ENCODE data around the gene ZFP36L1. TPM values are rescaled to one million over a fixed set of nuclear protein-coding genes. Genes with fewer than 3 reads are reported as not detected.

ZFP36L1 gene
- total RNA-seq, result 10 to 100 TPM; 84.4 to 86.2 TPM

GRCh38 chr14:68792979-68793733 lies at the start of gene ZFP36L1:
ZFP36L1 (minus strand) TSS chr14:68793067; CDS start chr14:68792938, 129 bp downstream.
- Mint-ChIP-seq H3K36me3 (peaks cover 56% of the 10 kb centered on the region), H3K4me1 (peaks cover 43% of the 10 kb centered on the region), H3K9me3 (no peaks in the 10 kb centered on the region), H3K27ac (peak within 1 kb of the TSS; percentile 100), H3K4me3 (peak within 1 kb of the TSS; percentile 96), H3K27me3 (peaks cover 3% of the 10 kb centered on the region)
- peak; percentile 89 for DNase-seq

- H3K9me3 Mint-ChIP-seq, result peaks cover 9% of the 10 kb centered on the region
- no peaks in the 10 kb centered on the region for H3K27me3 Mint-ChIP-seq
- H3K4me3 Mint-ChIP-seq, result no peak overlapping the region
- peak overlapping the region; percentile 2 for H3K27ac Mint-ChIP-seq
- DNase-seq, result no peak
- peaks cover 43% of the 10 kb centered on the region for H3K4me1 Mint-ChIP-seq
- peaks cover 16% of the 10 kb centered on the region for H3K36me3 Mint-ChIP-seq
Observed at GRCh38 chr14:68842298-68842697, 49.4 kb upstream of the ZFP36L1 start.

- Mint-ChIP-seq H3K4me3 (peak overlapping the region; percentile 49), H3K27me3 (no peaks in the 10 kb centered on the region), H3K4me1 (peaks cover 41% of the 10 kb centered on the region)
Observed at GRCh38 chr14:68841016-68841809, 48.3 kb upstream of the ZFP36L1 start.

GRCh38 chr14:68840454-68840853 lies 47.6 kb upstream of the ZFP36L1 start:
- Mint-ChIP-seq H3K4me3 (peak overlapping the region; percentile 63), H3K27me3 (no peaks in the 10 kb centered on the region), H3K9me3 (peaks cover 24% of the 10 kb centered on the region), H3K27ac (peak overlapping the region; percentile 86), H3K4me1 (peaks cover 41% of the 10 kb centered on the region), H3K36me3 (peaks cover 32% of the 10 kb centered on the region)
- no peak for DNase-seq

More at GRCh38 chr14:68841016-68841809, 48.3 kb upstream of the ZFP36L1 start:
- DNase-seq, result no peak
- Mint-ChIP-seq H3K9me3 (peaks cover 18% of the 10 kb centered on the region), H3K27ac (peak overlapping the region; percentile 86), H3K36me3 (peaks cover 24% of the 10 kb centered on the region)

- DNase-seq, result no peak
- peaks cover 15% of the 10 kb centered on the region for H3K4me1 Mint-ChIP-seq
- no peaks in the 10 kb centered on the region for H3K27me3 Mint-ChIP-seq
- peaks cover 38% of the 10 kb centered on the region for H3K9me3 Mint-ChIP-seq
- no peak overlapping the region for H3K27ac Mint-ChIP-seq
- no peak overlapping the region for H3K4me3 Mint-ChIP-seq
- H3K36me3 Mint-ChIP-seq, result peaks cover 34% of the 10 kb centered on the region
Observed at GRCh38 chr14:68836082-68836481, 43.2 kb upstream of the ZFP36L1 start.

- no peak overlapping the region for H3K4me3 Mint-ChIP-seq
- H3K36me3 Mint-ChIP-seq, result peaks cover 32% of the 10 kb centered on the region
- H3K9me3 Mint-ChIP-seq, result peaks cover 37% of the 10 kb centered on the region
- H3K4me1 Mint-ChIP-seq, result peaks cover 8% of the 10 kb centered on the region
- no peaks in the 10 kb centered on the region for H3K27me3 Mint-ChIP-seq
- DNase-seq, result no peak
- H3K27ac Mint-ChIP-seq, result no peak overlapping the region
Observed at GRCh38 chr14:68834816-68835215, 41.9 kb upstream of the ZFP36L1 start.

- DNase-seq, result no peak
- Mint-ChIP-seq H3K27ac (no peak overlapping the region), H3K4me1 (peaks cover 8% of the 10 kb centered on the region), H3K27me3 (no peaks in the 10 kb centered on the region), H3K4me3 (no peak overlapping the region), H3K9me3 (peaks cover 15% of the 10 kb centered on the region), H3K36me3 (peaks cover 8% of the 10 kb centered on the region)
Observed at GRCh38 chr14:68828698-68829097, 35.8 kb upstream of the ZFP36L1 start.

- Mint-ChIP-seq H3K27ac (no peak overlapping the region), H3K9me3 (no peaks in the 10 kb centered on the region), H3K4me1 (peaks cover 20% of the 10 kb centered on the region), H3K27me3 (no peaks in the 10 kb centered on the region), H3K36me3 (no peaks in the 10 kb centered on the region), H3K4me3 (no peak overlapping the region)
- no peak for DNase-seq
Observed at GRCh38 chr14:68825729-68826128, 32.9 kb upstream of the ZFP36L1 start.

GRCh38 chr14:68824517-68825347 lies 31.9 kb upstream of the ZFP36L1 start:
- H3K36me3 Mint-ChIP-seq, result no peaks in the 10 kb centered on the region
- no peak overlapping the region for H3K27ac Mint-ChIP-seq
- DNase-seq, result no peak
- no peak overlapping the region for H3K4me3 Mint-ChIP-seq
- H3K4me1 Mint-ChIP-seq, result peaks cover 30% of the 10 kb centered on the region
- H3K9me3 Mint-ChIP-seq, result no peaks in the 10 kb centered on the region
- no peaks in the 10 kb centered on the region for H3K27me3 Mint-ChIP-seq

GRCh38 chr14:68824207-68824516 lies 31.3 kb upstream of the ZFP36L1 start:
- Mint-ChIP-seq H3K27me3 (no peaks in the 10 kb centered on the region), H3K4me1 (peaks cover 36% of the 10 kb centered on the region), H3K27ac (no peak overlapping the region), H3K9me3 (no peaks in the 10 kb centered on the region), H3K4me3 (no peak overlapping the region), H3K36me3 (no peaks in the 10 kb centered on the region)
- DNase-seq, result no peak

- H3K4me3 Mint-ChIP-seq, result no peak overlapping the region
- H3K36me3 Mint-ChIP-seq, result no peaks in the 10 kb centered on the region
- no peaks in the 10 kb centered on the region for H3K27me3 Mint-ChIP-seq
- no peaks in the 10 kb centered on the region for H3K9me3 Mint-ChIP-seq
- DNase-seq, result no peak
- H3K27ac Mint-ChIP-seq, result no peak overlapping the region
- H3K4me1 Mint-ChIP-seq, result peaks cover 39% of the 10 kb centered on the region
Observed at GRCh38 chr14:68823434-68824206, 30.8 kb upstream of the ZFP36L1 start.

GRCh38 chr14:68822926-68823325 lies 30.1 kb upstream of the ZFP36L1 start:
- no peaks in the 10 kb centered on the region for H3K9me3 Mint-ChIP-seq
- H3K4me3 Mint-ChIP-seq, result no peak overlapping the region
- DNase-seq, result no peak
- no peaks in the 10 kb centered on the region for H3K27me3 Mint-ChIP-seq
- no peak overlapping the region for H3K27ac Mint-ChIP-seq
- no peaks in the 10 kb centered on the region for H3K36me3 Mint-ChIP-seq
- H3K4me1 Mint-ChIP-seq, result peaks cover 40% of the 10 kb centered on the region

- no peak for DNase-seq
- Mint-ChIP-seq H3K27me3 (no peaks in the 10 kb centered on the region), H3K36me3 (no peaks in the 10 kb centered on the region), H3K4me1 (peaks cover 42% of the 10 kb centered on the region), H3K27ac (no peak overlapping the region), H3K4me3 (no peak overlapping the region), H3K9me3 (no peaks in the 10 kb centered on the region)
Observed at GRCh38 chr14:68822132-68822651, 29.3 kb upstream of the ZFP36L1 start.

GRCh38 chr14:68820999-68821683 lies 28.3 kb upstream of the ZFP36L1 start:
- DNase-seq, result no peak
- H3K27ac Mint-ChIP-seq, result peak overlapping the region; percentile 87
- H3K9me3 Mint-ChIP-seq, result no peaks in the 10 kb centered on the region
- no peaks in the 10 kb centered on the region for H3K36me3 Mint-ChIP-seq
- peaks cover 45% of the 10 kb centered on the region for H3K4me1 Mint-ChIP-seq
- no peaks in the 10 kb centered on the region for H3K27me3 Mint-ChIP-seq
- no peak overlapping the region for H3K4me3 Mint-ChIP-seq

Measured in activated naive CD8-positive, alpha-beta T cell treated with anti-CD3 and anti-CD28 coated beads for 36 hours (primary cell).